GM21367 (cell line): Measurements from ENCODE around the gene CMC4.

Experiments used
- ATAC-seq: cut with Tn5 transposase; IDR thresholded peaks from one replicate; pipeline ENCODE4 v1.9.1; 2021; ENCODE audit not compliant: unreplicated experiment

The CMC4 gene

DNA sequence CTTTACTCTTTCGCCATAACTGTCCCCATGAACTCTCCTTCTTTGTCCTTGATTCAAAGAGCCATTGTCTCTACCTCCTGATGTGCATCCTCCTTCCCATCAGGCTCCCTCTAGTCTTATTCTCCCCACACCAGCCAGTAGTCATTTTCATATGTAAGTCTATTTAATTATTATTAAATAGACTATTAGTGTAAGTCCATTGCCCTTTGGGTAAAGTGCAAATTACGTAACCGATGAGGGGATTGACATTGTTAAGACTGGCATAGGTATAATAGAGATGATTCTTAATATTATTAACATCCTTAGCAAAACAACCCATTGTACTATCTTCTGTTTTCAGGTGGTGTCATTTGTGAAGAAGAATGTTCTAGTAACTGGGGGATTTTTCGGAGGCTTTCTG lies 16.7 kb downstream of the CMC4 start:
- no peak for ATAC-seq

DNA sequence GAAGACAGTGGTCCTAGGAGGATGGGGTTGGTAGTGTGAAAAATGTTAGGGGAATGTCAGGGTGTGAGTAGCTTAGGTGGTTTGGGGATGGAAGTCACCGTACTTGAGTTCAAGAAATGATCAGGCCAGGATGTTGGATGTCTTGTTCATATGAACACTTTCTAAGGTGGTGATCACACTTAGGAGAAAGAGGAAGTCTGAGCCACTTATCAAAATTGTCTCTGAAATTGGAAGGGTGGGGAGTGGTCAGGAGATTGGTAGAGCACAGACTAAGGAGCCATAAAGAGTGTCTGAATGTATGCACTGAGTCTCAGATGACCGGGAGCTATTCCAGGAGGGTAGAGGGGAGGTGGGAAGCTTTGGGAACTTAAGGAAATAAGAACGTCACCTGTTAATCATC lies 17.3 kb downstream of the CMC4 start:
- no peak for ATAC-seq

DNA sequence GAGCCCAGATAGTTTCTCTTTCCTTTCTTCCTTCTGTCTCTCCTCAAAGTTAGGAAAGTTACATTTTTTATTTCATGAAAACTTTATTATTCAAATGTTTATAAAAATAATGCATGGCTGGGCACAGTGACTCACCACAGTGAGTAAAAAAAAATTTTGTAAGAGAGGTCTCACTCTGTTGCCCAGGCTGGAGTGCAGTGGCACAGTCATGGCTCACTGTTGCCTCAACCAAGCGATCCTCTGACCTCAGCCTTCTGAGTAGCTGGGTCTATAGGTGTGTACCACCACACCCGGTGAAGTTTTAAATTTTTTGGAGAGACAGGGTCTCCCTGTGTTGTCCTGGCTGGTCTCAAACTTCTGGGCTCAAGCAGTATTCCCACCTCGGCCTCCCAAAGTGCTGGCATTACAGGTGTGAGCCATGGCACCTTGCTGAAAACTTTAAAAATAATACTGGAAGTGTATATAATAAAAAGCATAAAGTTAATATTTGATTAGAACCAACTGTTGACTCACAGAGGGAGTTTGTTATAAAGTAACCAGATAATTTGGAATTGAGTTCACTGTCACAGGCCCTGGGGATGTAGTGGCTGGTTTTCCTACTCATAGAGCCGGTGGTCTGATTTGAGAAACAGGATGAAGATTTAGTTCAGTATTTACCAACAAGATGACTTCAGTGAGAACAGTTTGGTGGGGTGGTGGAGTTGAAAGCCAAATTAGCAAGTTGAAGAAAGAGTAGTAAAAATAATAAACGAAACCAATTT lies 18.0 kb downstream of the CMC4 start:
- ATAC-seq: no peak

DNA sequence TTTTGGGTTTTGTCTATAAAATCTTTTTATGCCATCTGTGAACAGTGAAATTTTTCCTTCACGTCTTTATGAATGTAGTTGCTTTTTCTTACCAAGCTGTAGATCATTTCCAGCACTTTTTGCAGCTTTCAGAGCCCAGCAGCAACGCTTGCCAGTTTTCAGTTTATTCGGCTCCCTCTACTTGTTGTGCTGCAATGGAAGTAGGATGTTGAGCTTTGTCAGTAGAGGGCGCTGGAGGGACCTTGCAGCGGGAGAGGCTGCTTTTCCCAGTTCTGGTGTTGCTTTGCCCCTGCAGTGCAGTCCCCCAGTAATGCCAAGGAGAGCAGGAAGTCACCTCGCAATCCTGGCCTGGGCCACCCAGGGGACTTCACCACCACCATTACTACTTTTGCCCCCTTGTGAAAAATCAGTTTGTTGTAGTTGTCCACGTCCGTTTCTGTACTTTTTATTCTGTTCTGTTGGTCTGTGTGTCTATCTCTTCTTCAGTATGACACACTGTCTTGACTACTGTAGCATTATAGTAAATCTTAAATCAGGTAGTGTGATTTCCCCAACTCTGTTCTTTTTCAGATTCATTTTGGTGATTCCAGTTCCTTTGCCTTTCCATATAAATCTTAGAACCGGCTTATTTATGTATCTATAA lies 21.8 kb downstream of the CMC4 start:
- no peak for ATAC-seq

DNA sequence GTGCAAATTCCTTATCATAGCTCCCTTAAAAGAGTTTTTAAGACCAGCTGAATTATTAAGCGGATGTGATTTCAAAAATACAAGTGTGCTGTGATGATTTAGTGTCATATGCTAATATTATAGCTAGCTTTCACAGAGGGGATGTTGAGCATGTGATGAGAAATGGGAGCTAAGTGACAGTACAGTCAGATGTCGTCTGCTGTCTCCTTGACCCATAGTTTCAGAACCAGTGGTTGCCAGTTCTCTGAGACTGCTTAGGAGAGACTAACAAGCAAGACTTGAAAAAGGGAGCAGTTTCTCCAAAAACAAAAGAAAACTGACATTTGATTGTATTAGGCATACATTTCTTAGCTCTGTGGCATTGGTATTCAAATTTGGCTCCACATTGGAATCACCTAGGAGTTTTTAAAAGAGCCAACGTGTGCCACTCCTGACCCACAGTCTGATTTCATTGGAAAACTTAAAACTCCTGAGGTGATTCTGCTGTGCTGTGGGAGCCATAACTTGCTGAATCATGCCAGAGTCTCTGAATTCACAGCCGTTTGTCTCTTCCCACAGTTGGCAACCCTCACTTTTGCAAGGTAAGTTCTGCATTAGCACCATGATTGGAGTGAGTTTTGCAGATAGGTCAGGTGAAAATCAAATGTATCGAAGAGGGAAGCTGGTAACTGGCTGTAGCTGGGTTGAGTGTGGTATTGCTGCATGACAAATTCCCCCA lies 24.0 kb downstream of the CMC4 start:
- ATAC-seq: no peak

DNA sequence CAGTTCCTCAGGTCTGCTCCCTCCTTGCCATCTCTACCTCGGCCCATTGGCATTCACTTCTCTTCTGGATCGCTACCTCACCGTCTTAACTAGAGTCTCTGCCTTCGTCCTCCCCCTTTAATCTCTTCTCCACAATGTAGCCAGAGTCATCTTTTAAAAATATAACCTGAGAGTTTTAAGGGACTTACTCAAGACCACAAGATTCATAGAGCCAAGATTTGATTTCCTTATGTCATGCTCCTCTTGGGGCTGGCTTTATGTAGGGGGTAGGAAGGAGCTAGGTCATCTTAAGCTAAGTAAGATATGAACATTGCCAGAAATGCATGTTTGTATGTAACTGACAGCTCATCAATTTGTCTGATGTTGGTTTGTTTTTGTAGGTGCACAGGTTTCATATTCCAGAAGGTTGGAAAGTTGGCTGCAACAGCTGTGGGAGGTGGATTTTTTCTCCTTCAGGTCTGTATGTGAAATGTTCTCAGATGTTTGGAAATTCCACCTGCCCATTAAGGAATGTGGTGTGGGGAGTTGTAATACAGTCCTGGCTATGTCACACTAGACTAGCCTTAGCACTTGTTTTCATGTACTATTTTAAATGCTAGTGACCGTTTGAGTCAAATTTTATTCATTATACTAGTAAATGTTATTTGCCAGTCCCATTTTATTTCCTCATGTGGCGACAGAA lies 24.7 kb downstream of the CMC4 start:
- no peak for ATAC-seq

DNA sequence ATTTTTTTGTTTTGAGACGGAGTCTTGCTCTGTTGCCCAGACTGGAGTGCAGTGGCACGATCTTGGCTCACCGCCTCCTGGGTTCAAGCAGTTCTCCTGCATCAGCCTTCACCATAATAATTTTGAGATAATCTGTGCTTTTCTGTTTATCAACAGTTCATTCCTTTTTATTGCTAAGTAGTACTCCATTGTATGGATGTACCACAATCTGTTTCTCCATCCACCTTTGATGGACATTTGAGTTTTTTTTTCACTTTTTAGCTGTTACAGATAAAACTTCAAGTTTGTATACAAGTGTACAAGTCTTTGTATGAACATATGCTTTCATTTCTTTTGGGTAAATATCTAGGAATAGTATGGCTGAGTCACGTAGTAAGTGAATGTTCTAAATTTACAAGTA lies 35.2 kb downstream of the CMC4 start:
- no peak for ATAC-seq

DNA sequence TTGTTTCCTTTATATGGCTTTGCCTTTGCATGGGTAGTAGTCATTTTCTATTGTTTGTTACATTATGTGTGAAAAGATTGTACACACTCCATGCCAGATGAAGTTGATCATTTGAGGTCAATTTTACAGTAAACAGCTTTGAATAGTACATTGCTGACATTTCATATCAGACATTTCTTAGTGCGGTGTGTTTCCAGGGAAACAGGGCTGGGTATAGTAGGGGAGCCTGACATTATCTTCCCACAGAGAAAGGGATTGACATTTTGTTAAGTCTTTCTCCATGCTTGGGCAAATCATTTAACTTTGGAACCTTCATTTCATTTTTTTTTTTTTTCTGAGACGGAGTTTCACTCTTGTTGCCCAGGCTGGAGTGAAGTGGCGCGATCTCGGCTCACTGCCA lies 39.3 kb downstream of the CMC4 start:
- ATAC-seq: no peak

DNA sequence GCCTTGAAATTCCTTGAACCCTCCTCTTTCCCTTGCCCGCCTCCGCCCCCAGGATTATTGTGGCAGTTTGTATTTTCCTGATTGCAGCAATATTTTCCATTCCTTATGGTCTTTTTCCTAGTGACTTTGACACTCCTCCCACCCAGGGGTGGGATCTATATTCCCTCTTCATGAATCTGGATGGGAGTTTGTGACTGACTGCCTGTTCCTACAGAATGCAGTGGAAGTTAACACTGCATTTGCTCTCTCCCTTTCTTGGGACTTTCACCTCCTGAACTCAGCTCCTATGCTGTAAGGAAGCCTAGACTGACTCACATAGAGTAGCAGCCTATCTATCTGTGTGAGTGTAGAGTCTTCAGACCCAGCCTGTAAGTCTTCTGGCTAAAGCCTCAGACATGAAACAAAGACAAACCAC lies 42.1 kb downstream of the CMC4 start:
- ATAC-seq: no peak

DNA sequence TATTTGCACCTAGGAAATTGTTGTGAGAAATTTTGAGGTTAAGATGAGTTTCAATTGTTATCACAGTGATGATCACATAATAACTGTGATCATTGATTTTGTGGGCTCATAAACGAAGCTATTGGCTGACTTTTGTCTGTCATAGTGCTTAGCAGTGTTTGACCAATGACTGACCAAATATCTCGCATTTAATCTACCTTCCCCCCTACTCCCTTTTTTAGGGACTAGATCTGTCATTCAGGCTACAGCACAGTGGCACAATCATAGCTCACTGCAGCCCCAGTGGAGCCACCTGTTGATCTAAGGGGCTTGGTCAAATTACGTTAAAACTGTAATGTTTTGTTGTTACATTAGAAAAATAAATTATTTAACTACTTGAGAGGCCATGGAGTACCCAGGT lies 42.8 kb downstream of the CMC4 start:
- no peak for ATAC-seq

DNA sequence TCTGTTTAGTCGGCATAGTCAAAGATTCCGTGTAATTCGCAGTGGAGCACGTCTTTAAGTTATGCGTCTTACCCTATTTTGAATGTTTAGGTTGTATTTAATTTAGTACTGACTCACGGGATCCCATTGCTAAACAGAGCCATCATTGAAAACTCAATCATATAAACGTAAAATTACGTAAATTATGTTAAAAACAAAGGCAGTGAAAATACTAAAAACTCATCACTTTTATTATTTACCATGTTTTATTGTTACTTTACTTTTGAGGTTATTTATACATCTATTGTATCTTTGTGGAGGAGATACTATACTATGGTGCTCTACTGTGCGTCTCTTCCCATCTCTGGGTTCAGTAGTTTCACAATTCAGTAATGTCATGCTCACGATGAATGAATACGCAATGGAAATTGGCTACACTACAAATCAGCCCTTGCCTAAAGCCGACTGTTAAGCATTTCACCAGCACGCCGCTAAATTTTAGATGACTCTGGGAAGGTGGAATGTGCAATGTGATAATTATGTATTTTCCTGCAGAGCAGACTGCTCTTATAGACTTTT lies 43.3 kb downstream of the CMC4 start:
- ATAC-seq: no peak

DNA sequence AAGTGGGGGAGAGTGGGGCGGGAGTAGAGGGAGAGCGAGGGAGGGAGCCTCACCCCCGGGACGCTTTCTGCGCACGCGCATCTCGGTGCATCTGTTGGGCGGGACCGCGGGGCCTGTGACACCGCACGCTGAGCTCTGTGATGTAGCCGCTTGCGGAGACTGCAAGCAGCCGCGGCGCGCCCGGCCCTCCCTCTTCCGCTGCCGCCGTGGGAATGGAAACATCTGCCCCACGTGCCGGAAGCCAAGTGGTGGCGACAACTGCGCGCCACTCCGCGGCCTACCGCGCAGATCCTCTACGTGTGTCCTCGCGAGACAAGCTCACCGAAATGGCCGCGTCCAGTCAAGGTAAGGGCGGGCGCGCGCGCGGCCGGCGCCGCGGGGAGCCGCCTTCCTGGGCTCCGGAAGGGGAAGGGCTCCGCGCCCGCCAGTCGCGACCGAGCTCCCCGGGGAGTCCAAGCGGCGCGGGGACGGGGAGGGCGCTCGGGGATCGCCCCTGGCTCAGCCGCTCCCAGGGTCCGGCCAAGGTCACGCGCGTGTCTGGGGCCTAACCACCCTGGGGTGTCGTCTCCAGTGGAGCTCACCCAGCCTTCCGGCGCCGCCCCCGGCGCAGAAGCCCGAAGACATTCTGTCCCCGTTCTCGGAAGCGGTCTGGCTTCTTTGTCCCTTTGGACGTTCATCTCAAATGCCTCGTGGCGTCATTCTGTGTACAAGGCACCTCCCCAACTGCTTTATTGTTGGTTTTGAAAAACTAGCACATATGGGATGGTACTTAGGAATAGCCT lies 44.0 kb downstream of the CMC4 start, which contains the start of gene FUNDC2:
TSS of gene FUNDC2 (plus strand) at position 118 of the 782 bp plus-strand sequence. CDS start at position 213, 95 bp downstream.
- peak; percentile 86 for ATAC-seq

DNA sequence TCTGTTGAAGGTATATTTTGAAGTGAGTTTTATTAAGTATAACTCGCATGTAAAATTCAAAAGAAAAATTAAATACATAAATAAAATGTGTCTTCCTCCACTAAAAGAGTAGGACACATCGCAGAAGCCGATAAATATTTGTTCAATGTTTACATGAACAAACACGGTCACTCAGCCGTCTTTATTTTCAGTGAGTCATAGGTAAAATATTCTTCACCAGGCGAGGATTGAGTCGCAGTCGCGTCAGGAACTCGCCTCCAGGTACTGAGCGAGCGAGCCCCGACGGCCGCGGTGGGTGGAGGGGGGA lies 44.6 kb downstream of the CMC4 start:
- ATAC-seq: no peak

DNA sequence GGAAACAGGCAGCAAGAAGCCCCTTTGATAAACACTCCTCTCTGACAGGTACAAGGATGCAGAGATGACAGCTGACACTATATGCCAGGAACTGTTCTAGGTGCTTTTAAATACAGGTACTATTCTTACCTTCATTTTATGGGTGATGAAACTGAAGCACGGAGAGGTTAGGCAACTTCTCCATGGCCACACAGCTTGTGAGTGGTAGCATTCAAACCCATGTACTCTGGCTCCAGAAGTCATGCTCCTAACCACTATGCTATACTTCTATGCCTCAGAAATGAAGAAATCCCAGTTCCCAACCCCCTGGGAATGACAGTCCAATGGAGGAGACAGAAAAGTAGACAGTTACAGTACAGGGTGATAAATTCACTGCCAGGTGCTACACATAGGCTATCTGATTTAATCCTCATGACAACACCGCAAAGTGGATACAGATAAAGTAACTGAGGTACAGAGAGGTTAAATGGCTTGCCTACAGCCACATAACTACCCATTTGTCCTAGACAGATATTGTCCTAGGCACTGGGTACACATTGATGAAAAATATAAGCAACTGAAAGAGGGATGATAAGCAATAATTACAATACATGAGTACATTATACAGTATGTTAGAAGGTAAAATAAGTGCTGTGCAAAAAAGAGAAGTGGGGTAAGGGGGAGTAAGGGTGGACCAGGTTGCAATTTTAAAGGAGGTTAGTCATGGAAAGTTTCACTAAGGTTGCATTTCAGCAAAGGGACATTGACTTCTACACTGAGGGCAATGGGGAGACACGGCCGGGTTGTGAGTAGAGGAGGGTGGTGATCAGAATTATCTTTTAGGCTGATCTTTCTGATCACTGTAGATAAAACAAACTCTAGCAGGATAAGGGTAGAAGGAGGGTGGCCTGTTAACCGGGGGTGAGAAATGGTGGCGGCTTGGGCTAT lies 46.8 kb downstream of the CMC4 start:
- ATAC-seq: no peak

DNA sequence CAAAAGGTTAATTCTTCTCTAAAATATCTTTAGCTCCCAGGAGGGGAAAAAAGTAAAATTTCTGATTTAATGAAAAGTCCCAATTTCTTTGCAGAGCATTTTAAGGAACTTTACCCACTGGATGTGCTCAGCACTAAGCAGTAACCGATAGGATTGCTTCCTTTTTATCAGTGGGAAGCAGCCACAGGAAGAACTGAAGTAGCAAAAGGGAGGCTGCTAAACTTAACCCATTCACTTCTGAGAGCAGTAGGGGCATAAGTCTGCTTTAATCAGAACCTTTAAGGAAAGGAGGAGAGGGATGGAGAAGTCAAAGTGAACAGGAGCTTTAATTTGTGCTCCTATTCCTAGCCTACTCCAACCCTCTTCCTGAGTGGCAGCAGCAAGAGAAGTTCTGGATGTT lies 48.4 kb downstream of the CMC4 start, which contains the start of gene F8:
TSS of gene F8 (minus strand) at position 139 of the 400 bp plus-strand sequence. CDS start 171 bp downstream, outside the sequence.
- ATAC-seq: no peak

DNA sequence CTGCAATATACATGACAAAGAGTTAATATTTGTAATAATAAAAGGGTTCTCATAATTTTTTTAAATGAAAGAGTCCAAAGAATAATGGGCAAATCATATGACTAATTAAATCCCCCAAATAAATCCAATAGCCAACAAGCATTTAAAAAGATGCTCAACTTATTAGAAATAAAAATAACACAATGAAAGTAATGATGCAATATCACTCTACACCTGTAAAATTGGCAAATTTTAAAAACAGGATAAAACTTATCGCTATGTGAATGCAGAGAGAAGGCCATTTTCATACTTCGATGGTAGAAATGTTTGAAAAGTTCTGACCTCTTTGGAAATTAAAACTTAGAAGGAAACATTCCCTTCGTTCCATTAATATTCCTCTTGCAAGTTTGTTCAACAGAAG lies 50.3 kb downstream of the CMC4 start:
- ATAC-seq: no peak
